PC-3 (cell line): Measurements from ENCODE around the gene ANAPC16.

Experiments
- EZH2 ChIP-seq: fragments of 300-600 bp; sonication (generic); IDR thresholded peaks from one replicate; pipeline ENCODE4 v1.6.1; 2017; ENCODE audit warnings: antibody characterized with exemption, mild to moderate bottlenecking, low read length; ENCODE audit not compliant: unreplicated experiment
- EZH2phosphoT487 ChIP-seq: fragments of 300-600 bp; sonication (generic); IDR thresholded peaks from 2 replicates; pipeline ENCODE4 v1.6.1; 2018; ENCODE audit warnings: mild to moderate bottlenecking, antibody characterized with exemption, low read length, borderline replicate concordance
- TF ChIP-seq, protein P1 (sequence below): fragments of 300-600 bp; sonication (generic); conservative IDR thresholded peaks from 2 replicates; pipeline ENCODE4 v1.5.1; 2017; ENCODE audit warnings: antibody characterized with exemption, low read depth, mild to moderate bottlenecking, low read length

DNA sequence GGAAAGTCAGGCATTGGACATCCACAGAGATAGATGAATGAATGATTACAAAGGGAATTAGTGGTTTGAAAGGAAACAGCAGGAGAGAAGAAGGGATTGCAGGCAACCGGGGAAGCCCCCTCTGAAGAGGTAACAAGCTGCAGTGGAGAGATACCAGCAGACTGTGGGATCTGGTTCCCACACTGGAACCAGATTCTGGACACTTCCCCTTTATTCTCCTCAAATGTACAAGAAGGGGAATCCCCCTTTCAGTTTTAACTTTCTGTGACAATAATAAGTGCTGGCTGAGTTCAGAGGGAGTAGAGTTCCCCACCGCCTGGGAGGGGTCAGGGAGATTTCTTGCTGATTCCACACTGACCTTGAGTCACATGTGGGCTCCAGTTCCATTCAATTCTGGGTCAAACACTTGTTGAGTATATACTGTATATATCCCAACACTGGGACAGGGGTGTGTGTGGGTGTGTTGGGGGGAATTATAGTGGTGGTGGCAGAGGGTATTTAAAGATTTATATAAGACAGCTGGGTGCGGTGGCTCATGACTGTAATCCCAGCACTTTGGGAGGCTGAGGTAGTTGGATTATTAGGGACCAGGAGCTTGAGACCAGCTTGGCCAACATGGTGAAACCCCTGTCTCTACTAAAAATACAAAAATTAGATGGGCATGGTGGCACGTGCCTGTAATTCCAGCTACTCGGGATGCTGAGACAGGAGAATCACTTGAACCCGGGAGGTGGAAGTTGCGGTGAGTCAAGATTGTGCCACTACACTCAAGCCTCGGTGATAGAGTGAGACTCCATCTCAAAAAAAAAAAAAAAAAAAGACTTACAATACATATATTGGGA, 41.5 kb downstream of the ANAPC16 start:
- TF ChIP-seq, protein P1, sequence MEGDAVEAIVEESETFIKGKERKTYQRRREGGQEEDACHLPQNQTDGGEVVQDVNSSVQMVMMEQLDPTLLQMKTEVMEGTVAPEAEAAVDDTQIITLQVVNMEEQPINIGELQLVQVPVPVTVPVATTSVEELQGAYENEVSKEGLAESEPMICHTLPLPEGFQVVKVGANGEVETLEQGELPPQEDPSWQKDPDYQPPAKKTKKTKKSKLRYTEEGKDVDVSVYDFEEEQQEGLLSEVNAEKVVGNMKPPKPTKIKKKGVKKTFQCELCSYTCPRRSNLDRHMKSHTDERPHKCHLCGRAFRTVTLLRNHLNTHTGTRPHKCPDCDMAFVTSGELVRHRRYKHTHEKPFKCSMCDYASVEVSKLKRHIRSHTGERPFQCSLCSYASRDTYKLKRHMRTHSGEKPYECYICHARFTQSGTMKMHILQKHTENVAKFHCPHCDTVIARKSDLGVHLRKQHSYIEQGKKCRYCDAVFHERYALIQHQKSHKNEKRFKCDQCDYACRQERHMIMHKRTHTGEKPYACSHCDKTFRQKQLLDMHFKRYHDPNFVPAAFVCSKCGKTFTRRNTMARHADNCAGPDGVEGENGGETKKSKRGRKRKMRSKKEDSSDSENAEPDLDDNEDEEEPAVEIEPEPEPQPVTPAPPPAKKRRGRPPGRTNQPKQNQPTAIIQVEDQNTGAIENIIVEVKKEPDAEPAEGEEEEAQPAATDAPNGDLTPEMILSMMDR: no peak
- TF ChIP-seq EZH2phosphoT487 (no peak), EZH2 (no peak)
